Tibial artery (tissue), 4 donors: ENCODE results near the gene KCNK4.

Experiments used
- DNase-seq, 2 donors: peaks; one replicate each; pipeline ENCODE4 v3.0.0-alpha.2; 2019
- H3K27ac ChIP-seq, 2 donors: fragments of 200-600 bp; sonication (generic) in 1 of 2; 1 replicate in 1 of 2; 2 replicates in 1 of 2; pipeline ENCODE4 v1.5.1; 2018 to 2019; ENCODE audit warnings: mild to moderate bottlenecking in 1 of 2
- H3K27me3 ChIP-seq, 2 donors: fragments of 200-600 bp; sonication (generic) in 1 of 2; one replicate each; pipeline versions ENCODE4 v1.5.1 to v1.6.0; 2016 to 2019
- H3K36me3 ChIP-seq, 3 donors: fragments of 200-600 bp; sonication (generic) in 2 of 3; one replicate each; pipeline ENCODE4 v1.5.1; 2016 to 2019; ENCODE audit warnings: mild to moderate bottlenecking in 2 of 3
- H3K4me1 ChIP-seq, 4 donors: fragments of 200-600 bp; sonication (generic) in 2 of 4; 1 replicate in 3 of 4; 2 replicates in 1 of 4; pipeline ENCODE4 v1.5.1; 2016 to 2019
- H3K4me3 ChIP-seq, 2 donors: fragments of 200-600 bp; sonication (generic) in 1 of 2; 1 replicate in 1 of 2; 2 replicates in 1 of 2; pipeline ENCODE4 v1.5.1; 2018 to 2019; ENCODE audit warnings: mild to moderate bottlenecking in 2 of 2
- H3K9me3 ChIP-seq, 3 donors: fragments of 200-600 bp; sonication (generic) in 1 of 3; one replicate each; pipeline ENCODE4 v1.5.1; 2016 to 2019
- CTCF ChIP-seq, 2 experiments: fragments of 200-600 bp in 1 of 2; fragments of 450-650 bp in 1 of 2; IDR thresholded peaks; one replicate each; pipeline ENCODE4 v1.5.1; 2017 to 2019; ENCODE audit warnings: antibody characterized with exemption in 2 of 2, mild to moderate bottlenecking in 1 of 2, moderate library complexity in 1 of 2
- intact Hi-C: fragments of 100-400 bp; cut with DNase I; formaldehyde crosslinking; loops from one replicate; pipeline ENCODE4 v1.15.0; 2023; ENCODE audit warnings: low total_unique reads

KCNK4 gene

GRCh38 chr11:64342869-64343745 lies 52.0 kb downstream of the KCNK4 start:
- Histone ChIP-seq H3K36me3 (no peaks in the 10 kb centered on the region), H3K4me3 (peak overlapping the region; percentile 41), H3K27me3 (no peaks in the 10 kb centered on the region), H3K27ac (peak overlapping the region; percentile 68 to 85), H3K4me1 (peaks cover 0 to 24% (median 14%) of the 10 kb centered on the region in 4 donors), H3K9me3 (no peaks in the 10 kb centered on the region)
- intact Hi-C loops = no loop called here
- no peak for DNase-seq
- TF ChIP-seq CTCF (IDR thresholded peaks at IDR 0.05) = no peak

DNA sequence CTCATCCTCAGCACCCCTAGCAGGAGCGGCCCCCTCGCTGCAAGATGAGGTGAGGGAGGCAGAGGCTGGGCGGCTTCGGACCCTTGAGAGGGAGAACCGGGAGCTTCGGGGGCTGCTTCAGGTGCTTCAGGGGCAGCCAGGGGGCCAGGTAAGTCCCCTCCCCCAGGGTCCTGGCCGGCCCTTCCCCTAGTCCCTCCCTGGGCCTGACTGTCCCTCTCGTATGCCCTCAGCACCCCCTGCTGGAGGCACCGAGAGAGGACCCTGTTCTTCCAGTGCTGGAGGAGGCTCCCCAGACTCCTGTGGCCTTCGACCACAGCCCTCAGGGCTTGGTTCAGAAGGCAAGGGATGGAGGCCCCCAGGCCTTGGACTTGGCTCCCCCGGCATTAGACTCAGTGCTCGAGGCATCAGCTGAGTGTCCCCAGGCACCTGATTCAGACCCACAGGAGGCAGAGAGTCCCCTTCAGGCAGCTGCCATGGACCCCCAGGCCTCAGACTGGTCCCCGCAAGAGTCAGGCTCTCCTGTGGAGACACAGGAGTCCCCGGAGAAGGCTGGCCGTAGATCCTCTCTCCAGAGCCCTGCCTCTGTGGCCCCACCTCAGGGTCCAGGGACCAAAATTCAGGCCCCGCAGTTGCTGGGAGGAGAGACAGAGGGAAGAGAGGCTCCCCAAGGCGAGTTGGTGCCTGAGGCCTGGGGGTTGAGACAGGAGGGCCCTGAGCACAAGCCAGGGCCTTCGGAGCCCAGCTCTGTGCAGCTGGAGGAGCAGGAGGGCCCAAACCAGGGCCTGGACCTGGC lies 52.9 kb downstream of the KCNK4 start:
- Histone ChIP-seq H3K27ac (no peak overlapping the region), H3K4me1 (peaks cover 0 to 29% (median 14%) of the 10 kb centered on the region in 4 donors), H3K27me3 (no peaks in the 10 kb centered on the region), H3K4me3 (no peak overlapping the region), H3K36me3 (no peaks in the 10 kb centered on the region), H3K9me3 (no peaks in the 10 kb centered on the region)
- intact Hi-C loops = no loop called here
- DNase-seq = no peak
- no peak for TF ChIP-seq CTCF (IDR thresholded peaks at IDR 0.05)

GRCh38 chr11:64344787-64345186 lies 53.7 kb downstream of the KCNK4 start:
- Histone ChIP-seq H3K27me3 (no peaks in the 10 kb centered on the region), H3K27ac (no peak overlapping the region), H3K4me1 (peaks cover 0 to 29% (median 14%) of the 10 kb centered on the region in 4 donors), H3K4me3 (no peak overlapping the region), H3K9me3 (no peaks in the 10 kb centered on the region), H3K36me3 (no peaks in the 10 kb centered on the region)
- intact Hi-C loops = no loop called here
- DNase-seq = no peak
- no peak for TF ChIP-seq CTCF (IDR thresholded peaks at IDR 0.05)

DNA sequence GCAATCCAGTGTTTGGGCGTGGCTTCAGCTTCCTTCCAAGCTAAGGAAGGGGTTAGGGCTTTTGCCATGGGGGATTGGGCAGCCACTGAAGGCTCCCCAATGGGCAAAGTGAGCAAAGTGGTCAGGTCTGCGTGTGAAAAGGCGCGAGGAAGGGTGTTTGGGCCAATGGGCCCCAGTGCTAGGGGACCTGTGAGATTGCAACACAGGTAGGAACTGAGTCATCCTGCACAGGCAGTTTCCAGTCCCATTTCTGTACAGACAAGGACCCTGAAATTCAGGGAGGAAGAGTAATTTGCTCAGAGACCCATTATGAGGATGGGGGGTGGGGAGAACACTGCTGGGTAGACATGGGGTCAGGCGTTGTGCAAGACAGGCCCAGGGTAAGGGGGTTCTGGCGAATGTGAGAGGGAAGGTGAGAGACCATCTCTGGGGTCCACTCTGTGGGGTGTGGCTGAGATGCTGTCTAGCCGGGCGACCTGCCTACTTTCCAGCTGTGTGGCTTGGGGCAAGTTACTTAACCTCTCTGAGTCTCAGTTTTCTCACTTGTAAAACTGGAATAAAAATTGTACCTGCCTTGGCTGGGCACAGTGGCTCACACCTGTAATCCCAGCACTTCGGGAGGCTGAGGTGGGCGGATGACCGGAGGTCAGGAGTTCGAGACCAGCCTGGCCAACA lies 56.2 kb downstream of the KCNK4 start:
- H3K36me3 ChIP-seq = no peaks in the 10 kb centered on the region
- H3K27me3 ChIP-seq = no peaks in the 10 kb centered on the region
- no peak overlapping the region for H3K27ac ChIP-seq
- H3K4me1 ChIP-seq = peaks cover 0 to 21% (median 8%) of the 10 kb centered on the region in 4 donors
- no peaks in the 10 kb centered on the region for H3K9me3 ChIP-seq
- no peak for DNase-seq
- TF ChIP-seq CTCF (IDR thresholded peaks at IDR 0.05) = no peak
- no peak overlapping the region for H3K4me3 ChIP-seq
- intact Hi-C loops = no loop called here

GRCh38 chr11:64348383-64349024 lies 57.4 kb downstream of the KCNK4 start:
- no peak overlapping the region for H3K27ac ChIP-seq
- no peaks in the 10 kb centered on the region for H3K27me3 ChIP-seq
- H3K4me1 ChIP-seq = peaks cover 0 to 10% (median 0%) of the 10 kb centered on the region in 4 donors
- DNase-seq = no peak
- no peaks in the 10 kb centered on the region for H3K36me3 ChIP-seq
- no peak overlapping the region for H3K4me3 ChIP-seq
- no peaks in the 10 kb centered on the region for H3K9me3 ChIP-seq
- TF ChIP-seq CTCF (IDR thresholded peaks at IDR 0.05) = no peak
- intact Hi-C loops = no loop called here
